ENCODE data around the gene TMEM170B. TPM values are rescaled to one million over a fixed set of nuclear protein-coding genes. Genes with fewer than 3 reads are reported as not detected.

TMEM170B gene
- total RNA-seq, 1 donor from 2014 or later = 19.3 TPM

- no peak for DNase-seq (ENCODE audit: low read depth, low spot score)
- no peak overlapping the region for H3K27ac Mint-ChIP-seq (ENCODE audit: unreplicated experiment)
- peak overlapping the region; percentile 45 for H3K4me3 Mint-ChIP-seq
- no peaks in the 10 kb centered on the region for H3K27me3 Mint-ChIP-seq (ENCODE audit: low read depth)
- no peak for TF ChIP-seq CTCF (conservative IDR thresholded peaks at IDR 0.05)
- no peaks in the 10 kb centered on the region for H3K9me3 Mint-ChIP-seq
- H3K36me3 Mint-ChIP-seq (ENCODE audit: low read depth) = no peaks in the 10 kb centered on the region
- H3K4me1 Mint-ChIP-seq = peaks cover 20% of the 10 kb centered on the region
These were observed 3.0 kb upstream of the TMEM170B start for GRCh38 chr6:11534561-11534960.

- Mint-ChIP-seq H3K36me3 (ENCODE audit: low read depth) (no peaks in the 10 kb centered on the region), H3K4me1 (peaks cover 30% of the 10 kb centered on the region), H3K9me3 (no peaks in the 10 kb centered on the region), H3K4me3 (peak overlapping the region; percentile 90), H3K27ac (ENCODE audit: unreplicated experiment) (no peak overlapping the region), H3K27me3 (ENCODE audit: low read depth) (no peaks in the 10 kb centered on the region)
- no peak for TF ChIP-seq CTCF (conservative IDR thresholded peaks at IDR 0.05)
- no peak for DNase-seq (ENCODE audit: low read depth, low spot score)
These were observed 1.7 kb upstream of the TMEM170B start for GRCh38 chr6:11535801-11536230.

GRCh38 chr6:11536795-11537194, 754 bp upstream of the TMEM170B start:
- H3K9me3 Mint-ChIP-seq = no peaks in the 10 kb centered on the region
- no peaks in the 10 kb centered on the region for H3K36me3 Mint-ChIP-seq (ENCODE audit: low read depth)
- peaks cover 30% of the 10 kb centered on the region for H3K4me1 Mint-ChIP-seq
- H3K4me3 Mint-ChIP-seq = peak overlapping the region; percentile 90
- no peak for DNase-seq (ENCODE audit: low read depth, low spot score)
- H3K27me3 Mint-ChIP-seq (ENCODE audit: low read depth) = no peaks in the 10 kb centered on the region
- H3K27ac Mint-ChIP-seq (ENCODE audit: unreplicated experiment) = no peak overlapping the region
- TF ChIP-seq CTCF (conservative IDR thresholded peaks at IDR 0.05) = no peak

GRCh38 chr6:11538052-11538818, 686 bp downstream of the TMEM170B start:
- H3K27me3 Mint-ChIP-seq (ENCODE audit: low read depth) = no peaks in the 10 kb centered on the region
- H3K36me3 Mint-ChIP-seq (ENCODE audit: low read depth) = no peaks in the 10 kb centered on the region
- peak overlapping the region; percentile 95 for H3K4me3 Mint-ChIP-seq
- H3K9me3 Mint-ChIP-seq = no peaks in the 10 kb centered on the region
- no peak for TF ChIP-seq CTCF (conservative IDR thresholded peaks at IDR 0.05)
- H3K4me1 Mint-ChIP-seq = peaks cover 30% of the 10 kb centered on the region
- no peak overlapping the region for H3K27ac Mint-ChIP-seq (ENCODE audit: unreplicated experiment)
- DNase-seq (ENCODE audit: low read depth, low spot score) = peak; percentile 28

GRCh38 chr6:11538819-11539468, 1.4 kb downstream of the TMEM170B start:
- Mint-ChIP-seq H3K4me1 (peaks cover 30% of the 10 kb centered on the region), H3K27me3 (ENCODE audit: low read depth) (no peaks in the 10 kb centered on the region), H3K36me3 (ENCODE audit: low read depth) (no peaks in the 10 kb centered on the region), H3K27ac (ENCODE audit: unreplicated experiment) (peak overlapping the region; percentile 57), H3K9me3 (no peaks in the 10 kb centered on the region), H3K4me3 (peak overlapping the region; percentile 95)
- no peak for TF ChIP-seq CTCF (conservative IDR thresholded peaks at IDR 0.05)
- no peak for DNase-seq (ENCODE audit: low read depth, low spot score)

Measured in neural crest cell (in vitro differentiated cells).